Measurements from ENCODE around the gene CEP78.

Gene CEP78

GRCh38 chr9:78286946-78287388 is 51.1 kb downstream of the CEP78 start:
- Histone ChIP-seq H3K27me3 (ENCODE audit: insufficient read depth, poor library complexity, severe bottlenecking) (no peaks in the 10 kb centered on the region), H3K4me3 (ENCODE audit: severe bottlenecking) (no peak overlapping the region), H3K4me1 (ENCODE audit: insufficient read depth, poor library complexity, severe bottlenecking) (peaks cover 11% of the 10 kb centered on the region), H3K36me3 (ENCODE audit: low read depth) (no peaks in the 10 kb centered on the region), H3K27ac (ENCODE audit: poor library complexity, severe bottlenecking) (no peak overlapping the region), H3K9me3 (ENCODE audit: severe bottlenecking) (no peaks in the 10 kb centered on the region)
- no peak for TF ChIP-seq CTCF (IDR thresholded peaks at IDR 0.05; ENCODE audit: poor library complexity, severe bottlenecking)
- DNase-seq (ENCODE audit: low spot score) = no peak
- ATAC-seq (ENCODE audit: low read depth) = no peak

- H3K36me3 ChIP-seq (ENCODE audit: low read depth) = no peaks in the 10 kb centered on the region
- H3K27ac ChIP-seq (ENCODE audit: poor library complexity, severe bottlenecking) = no peak overlapping the region
- H3K9me3 ChIP-seq (ENCODE audit: severe bottlenecking) = no peaks in the 10 kb centered on the region
- H3K27me3 ChIP-seq (ENCODE audit: insufficient read depth, poor library complexity, severe bottlenecking) = no peaks in the 10 kb centered on the region
- peak; percentile 75 for DNase-seq (ENCODE audit: low spot score)
- TF ChIP-seq CTCF (IDR thresholded peaks at IDR 0.05; ENCODE audit: poor library complexity, severe bottlenecking) = no peak
- no peak overlapping the region for H3K4me3 ChIP-seq (ENCODE audit: severe bottlenecking)
- peaks cover 11% of the 10 kb centered on the region for H3K4me1 ChIP-seq (ENCODE audit: insufficient read depth, poor library complexity, severe bottlenecking)
- peak; percentile 98 for ATAC-seq (ENCODE audit: low read depth)
Measured at GRCh38 chr9:78288214-78288892, 52.5 kb downstream of the CEP78 start.

- no peaks in the 10 kb centered on the region for H3K36me3 ChIP-seq (ENCODE audit: low read depth)
- H3K27me3 ChIP-seq (ENCODE audit: insufficient read depth, poor library complexity, severe bottlenecking) = no peaks in the 10 kb centered on the region
Measured at GRCh38 chr9:78289474-78289873, 53.6 kb downstream of the CEP78 start.

GRCh38 chr9:78291240-78291925 is 55.5 kb downstream of the CEP78 start:
- Histone ChIP-seq H3K9me3 (ENCODE audit: severe bottlenecking) (no peaks in the 10 kb centered on the region), H3K27me3 (ENCODE audit: insufficient read depth, poor library complexity, severe bottlenecking) (no peaks in the 10 kb centered on the region), H3K36me3 (ENCODE audit: low read depth) (no peaks in the 10 kb centered on the region), H3K27ac (ENCODE audit: poor library complexity, severe bottlenecking) (no peak overlapping the region), H3K4me1 (ENCODE audit: insufficient read depth, poor library complexity, severe bottlenecking) (peaks cover 18% of the 10 kb centered on the region), H3K4me3 (ENCODE audit: severe bottlenecking) (no peak overlapping the region)
- TF ChIP-seq CTCF (IDR thresholded peaks at IDR 0.05; ENCODE audit: poor library complexity, severe bottlenecking) = no peak
- DNase-seq (ENCODE audit: low spot score) (no peak), ATAC-seq (ENCODE audit: low read depth) (no peak)

More at GRCh38 chr9:78289474-78289873, 53.6 kb downstream of the CEP78 start:
- no peaks in the 10 kb centered on the region for H3K9me3 ChIP-seq (ENCODE audit: severe bottlenecking)
- TF ChIP-seq CTCF (IDR thresholded peaks at IDR 0.05; ENCODE audit: poor library complexity, severe bottlenecking) = no peak
- no peak overlapping the region for H3K4me3 ChIP-seq (ENCODE audit: severe bottlenecking)
- no peak overlapping the region for H3K27ac ChIP-seq (ENCODE audit: poor library complexity, severe bottlenecking)
- peaks cover 11% of the 10 kb centered on the region for H3K4me1 ChIP-seq (ENCODE audit: insufficient read depth, poor library complexity, severe bottlenecking)
- DNase-seq (ENCODE audit: low spot score) = no peak
- ATAC-seq (ENCODE audit: low read depth) = no peak

GRCh38 chr9:78292026-78292425 is 56.2 kb downstream of the CEP78 start:
- no peak for ATAC-seq (ENCODE audit: low read depth)
- no peak for TF ChIP-seq CTCF (IDR thresholded peaks at IDR 0.05; ENCODE audit: poor library complexity, severe bottlenecking)
- Histone ChIP-seq H3K27ac (ENCODE audit: poor library complexity, severe bottlenecking) (no peak overlapping the region), H3K4me3 (ENCODE audit: severe bottlenecking) (no peak overlapping the region), H3K9me3 (ENCODE audit: severe bottlenecking) (no peaks in the 10 kb centered on the region), H3K27me3 (ENCODE audit: insufficient read depth, poor library complexity, severe bottlenecking) (no peaks in the 10 kb centered on the region), H3K36me3 (ENCODE audit: low read depth) (no peaks in the 10 kb centered on the region), H3K4me1 (ENCODE audit: insufficient read depth, poor library complexity, severe bottlenecking) (peaks cover 19% of the 10 kb centered on the region)
- no peak for DNase-seq (ENCODE audit: low spot score)

All from RWPE2 (cell line).